ENCODE measurements around the gene IL15. TPM values are rescaled to one million over a fixed set of nuclear protein-coding genes. Genes with fewer than 3 reads are reported as not detected.
"Not testable (repeated sequence)": the region's sequence is repeated elsewhere in the genome, so short reads cannot be mapped to it uniquely, and the experiment has no call there.

Gene IL15
- total RNA-seq, 1 experiment from 2014 or later = 4.1 TPM

DNA sequence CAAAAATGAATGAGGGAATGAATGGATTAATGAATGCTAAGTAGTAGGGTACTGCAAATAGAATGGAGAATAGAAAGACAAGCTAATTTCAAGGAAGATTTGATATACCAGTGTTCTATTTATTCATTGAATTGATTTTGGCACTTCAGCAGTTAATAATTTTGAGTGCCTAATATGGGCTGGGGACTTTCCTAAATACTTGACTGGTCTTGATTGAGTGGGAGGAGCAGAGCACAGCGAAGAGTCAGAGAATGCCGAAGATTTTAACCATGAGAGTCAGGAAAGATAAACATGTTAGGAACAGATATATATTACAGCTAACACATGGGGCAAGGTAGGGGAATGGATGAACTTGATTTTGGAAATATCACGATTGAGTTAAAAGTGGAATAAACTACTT lies 10.6 kb downstream of the IL15 start:
- no peak for DNase-seq (ENCODE audit: low spot score)

GRCh38 chr4:141647966-141648365 lies 11.6 kb downstream of the IL15 start:
- DNase-seq (ENCODE audit: low spot score) = no peak

GRCh38 chr4:141652161-141652778 lies 15.9 kb downstream of the IL15 start:
- no peak for DNase-seq (ENCODE audit: low spot score)

GRCh38 chr4:141654098-141654497 lies 17.7 kb downstream of the IL15 start:
- DNase-seq (ENCODE audit: low spot score) = peak; percentile 50

GRCh38 chr4:141656031-141656430 lies 19.6 kb downstream of the IL15 start:
- DNase-seq (ENCODE audit: low spot score) = no peak

- DNase-seq (ENCODE audit: low spot score) = no peak
Observed at GRCh38 chr4:141657550-141658250, 21.3 kb downstream of the IL15 start.

DNA sequence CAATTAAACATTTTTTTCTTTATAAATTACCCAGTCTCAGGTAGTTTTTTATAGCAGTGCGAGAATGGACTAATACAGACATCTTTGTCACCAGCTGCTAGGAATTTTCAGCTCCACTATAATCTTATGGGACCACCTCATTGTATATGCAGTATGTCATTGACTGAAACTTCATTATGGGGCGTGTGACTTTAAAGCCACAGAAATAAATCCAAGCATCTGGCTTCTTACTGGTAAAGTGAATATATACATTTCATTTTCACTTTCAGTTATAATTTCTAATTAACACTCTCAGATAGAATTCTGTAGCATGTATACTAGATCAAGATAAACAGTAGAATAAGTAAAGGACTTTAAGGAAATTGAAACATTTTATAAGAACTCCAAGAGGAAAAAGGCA lies 21.9 kb downstream of the IL15 start:
- no peak for DNase-seq (ENCODE audit: low spot score)

GRCh38 chr4:141659539-141659938 lies 23.2 kb downstream of the IL15 start:
- no peak for DNase-seq (ENCODE audit: low spot score)

- no peak for DNase-seq (ENCODE audit: low spot score)
Observed at GRCh38 chr4:141660880-141661279, 24.5 kb downstream of the IL15 start.

DNA sequence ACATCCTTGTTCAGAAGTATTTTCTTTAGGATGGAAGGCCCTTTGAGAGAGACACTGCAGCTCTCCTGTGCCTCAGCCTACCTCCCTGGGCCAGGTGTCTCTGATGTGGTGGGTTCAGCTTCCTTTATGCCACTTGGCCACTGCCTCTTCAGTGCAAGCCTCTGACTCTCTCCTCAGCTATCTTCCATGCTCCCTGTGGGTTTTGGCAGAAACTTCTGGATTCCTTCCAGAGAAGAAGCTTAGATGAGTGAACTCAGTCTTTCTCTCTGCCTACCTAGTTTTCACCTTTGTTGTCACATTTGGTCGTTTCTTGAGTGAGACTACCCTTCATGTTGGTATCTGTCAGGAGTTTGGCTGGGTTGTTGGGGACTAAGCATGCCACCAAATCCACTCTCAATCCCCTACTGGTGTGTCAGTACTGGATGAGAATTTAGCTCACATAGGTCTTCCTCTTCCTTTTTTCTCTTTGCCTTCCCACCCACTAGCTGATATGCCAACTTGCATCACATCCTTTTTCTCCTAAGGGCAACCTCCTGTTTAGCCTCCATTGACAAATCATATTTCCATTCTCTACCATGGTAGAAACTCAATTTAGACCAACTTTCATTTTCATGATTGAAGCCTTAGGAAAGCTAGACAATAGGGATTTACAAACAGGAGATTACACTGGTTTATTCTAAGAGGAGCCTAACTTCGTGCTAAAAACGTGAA lies 32.0 kb downstream of the IL15 start:
- DNase-seq (ENCODE audit: low spot score) = no peak

- DNase-seq (ENCODE audit: low spot score) = no peak
Observed at GRCh38 chr4:141669501-141669900, 33.1 kb downstream of the IL15 start.

- DNase-seq (ENCODE audit: low spot score) = peak; percentile 14
Observed at GRCh38 chr4:141675384-141675783, 39.0 kb downstream of the IL15 start.

- peak; percentile 62 for DNase-seq (ENCODE audit: low spot score)
Observed at GRCh38 chr4:141676087-141676670, 39.8 kb downstream of the IL15 start.

- DNase-seq (ENCODE audit: low spot score) = no peak
Observed at GRCh38 chr4:141680060-141680459, 43.7 kb downstream of the IL15 start.

GRCh38 chr4:141684785-141685184 lies 48.4 kb downstream of the IL15 start:
- DNase-seq (ENCODE audit: low spot score) = no peak

DNA sequence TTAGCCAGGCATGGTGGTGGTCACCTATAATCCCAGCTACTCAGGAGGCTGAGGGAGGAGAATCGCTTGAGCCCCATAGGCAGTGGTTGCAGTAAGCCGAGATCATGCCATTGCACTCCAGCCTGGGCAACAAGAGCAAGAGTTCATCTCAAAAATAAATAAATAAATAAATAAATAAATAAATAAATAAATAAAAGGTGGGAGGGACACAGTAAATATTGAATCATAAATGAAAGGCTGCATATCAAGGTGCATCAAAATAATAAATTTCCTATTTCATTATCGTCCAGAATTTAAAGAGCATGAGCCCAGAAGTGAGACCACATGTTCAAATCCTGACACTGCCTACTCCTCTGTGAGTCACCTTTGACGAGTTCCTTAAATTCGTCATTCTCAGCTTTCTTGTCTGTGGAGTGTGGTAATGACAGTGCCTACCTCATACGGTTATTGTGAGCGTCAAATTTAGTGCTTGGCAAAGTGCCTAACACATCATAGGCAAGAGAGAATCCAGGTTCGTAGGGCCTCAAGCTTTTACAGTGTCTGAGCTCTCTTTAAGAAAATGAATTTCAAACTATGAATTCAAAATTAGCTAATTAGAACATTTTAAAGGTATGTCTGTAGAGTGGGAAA lies 49.9 kb downstream of the IL15 start:
- peak; percentile 84 for DNase-seq (ENCODE audit: low spot score)

- DNase-seq (ENCODE audit: low spot score) = peak; percentile 91
Observed at GRCh38 chr4:141686879-141687278, 50.5 kb downstream of the IL15 start.

DNA sequence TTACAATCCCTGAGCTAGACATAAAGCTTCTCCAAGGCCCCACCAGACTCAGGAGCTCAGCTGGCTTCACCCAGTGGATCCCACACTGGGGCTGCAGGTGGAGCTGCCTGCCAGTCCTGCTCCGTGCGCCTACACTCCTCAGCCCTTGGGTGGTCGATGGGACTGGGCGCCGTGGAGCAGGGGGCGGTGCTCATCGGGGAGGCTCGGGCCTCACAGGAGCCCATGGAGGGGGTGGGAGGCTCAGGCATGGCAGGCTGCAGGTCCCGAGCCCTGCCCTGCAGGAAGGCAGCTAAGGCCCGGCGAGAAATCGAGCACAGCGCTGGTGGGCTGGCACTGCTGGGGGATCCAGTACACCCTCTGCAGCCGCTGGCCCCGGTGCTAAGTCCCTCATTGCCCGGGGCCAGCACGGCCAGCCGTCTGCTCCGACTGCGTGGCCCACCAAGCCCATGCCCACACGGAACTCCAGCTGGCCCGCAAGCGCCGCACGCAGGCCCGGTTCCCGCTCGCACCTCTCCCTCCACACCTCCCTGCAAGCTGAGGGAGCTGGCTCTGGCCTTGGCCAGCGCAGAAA lies 53.4 kb downstream of the IL15 start:
- DNase-seq (ENCODE audit: low spot score) = not testable (repeated sequence)

DNA sequence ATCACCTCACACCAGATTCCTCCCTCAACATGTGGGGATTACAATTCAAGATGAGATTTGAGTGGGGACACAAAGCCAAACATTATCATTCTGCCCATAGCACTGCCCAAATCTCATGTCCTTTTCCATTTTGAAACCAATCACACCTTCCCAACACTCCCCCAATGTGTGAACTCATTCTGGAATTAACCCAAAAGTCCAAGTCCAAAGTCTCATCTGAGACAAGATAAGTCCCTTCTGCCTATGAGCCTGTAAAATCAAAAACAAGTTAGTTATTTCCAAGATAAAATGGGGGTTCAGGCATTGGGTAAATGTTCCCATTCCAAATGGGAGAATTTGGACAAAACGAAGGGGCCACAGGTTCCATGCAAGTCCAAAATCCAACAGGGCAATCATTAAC lies 54.9 kb downstream of the IL15 start:
- not testable (repeated sequence) for DNase-seq (ENCODE audit: low spot score)

DNA sequence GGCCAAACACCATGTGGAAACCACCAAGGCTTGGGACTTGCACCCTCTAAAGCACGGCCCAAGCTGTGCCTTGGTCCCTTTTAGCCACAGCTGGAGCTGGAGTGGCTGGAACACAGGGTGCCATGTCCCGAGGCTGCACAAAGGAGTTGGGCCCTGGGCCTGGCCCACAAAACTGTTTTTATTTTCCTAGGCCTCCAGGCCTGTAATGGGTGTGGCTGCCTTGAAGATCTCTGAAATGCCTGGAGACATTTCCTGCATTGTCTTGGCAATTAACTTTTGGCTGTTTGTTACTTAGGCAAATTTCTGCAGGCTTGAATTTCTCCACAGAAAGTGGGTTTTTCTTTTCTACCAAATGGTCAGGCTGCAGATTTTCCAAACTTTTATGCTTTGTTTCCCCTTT lies 55.7 kb downstream of the IL15 start:
- DNase-seq (ENCODE audit: low spot score) = no peak

GRCh38 chr4:141697116-141697515 lies 60.7 kb downstream of the IL15 start:
- DNase-seq (ENCODE audit: low spot score) = no peak
